ENCODE data around the gene TLE3.

Gene TLE3

DNA sequence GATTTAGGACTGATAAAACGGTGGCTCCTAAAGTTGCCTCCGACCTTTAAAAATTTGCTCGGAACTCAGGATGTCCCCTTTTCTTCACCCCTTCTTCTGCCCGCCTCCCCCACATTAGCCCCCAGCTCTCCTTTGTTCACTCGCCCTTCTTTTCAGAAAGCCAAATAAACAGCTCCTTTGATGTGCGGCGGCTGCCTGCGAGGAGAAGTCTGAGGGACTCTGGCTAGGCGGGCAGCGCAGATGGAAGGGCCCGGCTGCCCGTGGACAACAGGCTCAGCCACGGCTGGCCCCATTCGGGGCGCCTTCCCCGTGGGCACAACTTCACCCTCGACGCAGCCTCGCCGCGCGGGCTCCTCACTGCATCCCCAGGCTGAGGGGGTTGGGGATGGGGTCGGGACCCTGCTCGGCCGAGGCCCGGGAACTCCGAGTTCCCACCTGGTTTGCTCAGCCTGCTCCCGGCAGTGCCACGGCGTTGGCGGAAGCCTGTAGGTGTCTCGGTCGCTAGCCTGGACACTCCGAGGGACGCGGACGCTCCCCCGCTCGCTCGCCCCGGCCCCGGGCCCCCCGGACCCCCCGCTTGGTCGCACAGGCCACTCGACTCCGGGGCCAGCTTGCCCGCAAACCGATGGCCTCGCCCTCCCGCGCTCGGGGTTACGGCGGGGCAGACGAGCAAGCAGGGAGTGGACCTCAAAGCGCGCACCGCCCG lies 897 bp upstream of the TLE3 start:
- DNase-seq = no peak

DNA sequence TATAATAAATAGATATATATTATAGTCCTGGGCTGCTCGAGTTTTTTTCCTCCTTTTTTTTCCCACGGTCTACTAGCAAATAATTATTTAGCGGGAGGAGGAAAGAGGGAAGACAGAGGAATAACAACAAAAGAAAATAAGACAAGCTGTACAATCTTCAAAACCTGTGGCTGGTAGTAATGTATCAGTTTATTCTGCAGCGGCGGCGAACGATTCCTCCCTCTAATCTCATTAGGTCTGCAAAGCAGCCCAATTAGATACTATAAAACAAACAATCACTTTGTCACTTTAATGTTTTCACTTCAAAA lies 390 bp upstream of the TLE3 start:
- no peak for DNase-seq

DNA sequence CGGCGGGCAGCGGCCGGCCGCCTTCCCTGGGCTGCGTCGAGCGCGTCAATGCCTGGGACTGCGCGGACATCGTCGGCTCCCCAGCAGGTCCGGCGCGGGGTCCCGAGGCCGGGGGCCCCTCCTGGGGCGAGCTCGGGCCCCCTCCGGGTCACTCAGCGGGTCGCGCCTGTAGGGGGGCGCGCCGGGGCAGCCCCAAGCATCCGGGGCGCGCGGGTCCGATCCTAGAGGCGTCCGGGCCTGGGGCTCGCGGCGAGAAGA lies 725 bp downstream of the TLE3 start:
- no peak for DNase-seq

DNA sequence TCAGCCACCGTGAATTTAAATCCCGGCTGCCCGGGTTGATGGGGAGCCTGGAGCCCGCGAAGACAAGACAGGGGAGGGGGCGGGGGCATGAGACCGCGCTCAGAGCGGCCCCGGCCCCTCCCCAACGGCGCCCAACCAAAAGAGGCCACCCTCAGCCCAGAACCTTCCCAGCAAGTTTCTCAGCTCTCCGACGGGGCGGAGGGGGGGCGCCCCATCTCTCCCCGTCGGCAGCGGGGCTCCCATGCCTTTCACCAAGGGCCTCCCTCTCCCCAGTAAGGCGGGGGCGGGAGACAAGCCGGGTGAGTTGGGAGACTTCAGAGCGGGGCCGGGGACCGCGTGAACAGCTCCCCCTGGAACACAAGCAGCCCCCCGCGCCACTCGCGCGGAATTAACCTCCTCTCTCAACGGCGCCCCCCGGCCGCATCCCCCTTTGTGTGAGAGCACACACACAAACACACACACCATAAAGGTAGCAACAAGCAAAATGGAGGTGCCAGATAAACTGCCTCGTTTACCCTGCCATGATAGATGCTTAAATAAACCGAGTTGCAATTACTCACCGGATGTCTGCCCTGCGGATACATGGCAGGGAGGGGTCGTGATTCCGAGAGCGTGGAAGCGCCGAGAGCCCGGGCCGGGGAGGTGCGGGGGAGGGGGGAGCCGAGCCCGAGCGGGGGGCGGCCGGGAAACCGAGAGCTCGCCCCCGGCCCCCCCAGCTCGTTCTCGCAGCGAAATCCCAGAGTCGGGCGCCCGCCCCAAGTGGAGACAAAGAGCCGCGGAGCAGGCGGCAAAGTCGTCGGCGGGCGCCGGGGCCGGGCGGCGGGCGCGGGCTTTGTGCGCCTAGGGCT lies 1.3 kb downstream of the TLE3 start:
- peak; percentile 55 for DNase-seq

DNA sequence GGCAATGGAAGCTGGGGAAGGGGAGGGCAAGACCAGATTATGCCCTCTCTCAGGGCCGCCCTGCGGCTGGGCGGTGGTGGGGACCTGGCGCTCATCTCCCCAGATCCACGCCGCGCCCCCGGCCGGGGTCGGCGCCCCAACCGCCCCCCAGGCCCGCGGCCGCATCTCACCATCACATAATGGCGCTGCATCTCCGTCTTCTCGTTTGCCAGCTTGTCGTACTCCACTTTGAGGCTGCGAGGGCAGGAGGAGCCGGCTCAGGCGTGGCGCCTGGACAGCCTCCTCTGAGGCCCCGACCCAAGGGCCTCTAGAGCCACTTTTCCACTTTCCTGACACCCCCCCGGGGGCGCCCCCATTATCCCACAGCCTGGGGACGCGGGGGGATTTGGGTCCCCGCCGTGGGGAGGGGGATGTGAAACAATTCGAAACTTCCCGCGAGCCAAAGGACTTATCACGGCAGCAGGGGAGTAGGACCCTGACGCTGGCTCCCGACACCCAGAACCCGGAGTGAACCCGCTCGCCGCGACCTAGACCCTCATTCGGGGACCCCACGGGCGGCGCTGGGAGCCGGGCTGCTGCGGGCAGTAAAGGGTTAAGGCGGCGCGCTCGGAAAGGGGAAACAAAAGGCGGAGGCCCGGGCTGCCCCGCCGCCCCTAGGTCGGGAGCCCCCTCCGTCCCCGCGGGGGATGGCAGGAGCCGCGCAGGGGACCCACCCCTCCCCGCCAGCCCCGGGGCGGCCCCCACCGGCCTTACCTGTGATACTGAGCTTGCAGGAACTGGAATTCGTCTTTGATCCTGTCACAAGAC lies 2.1 kb downstream of the TLE3 start:
- DNase-seq = no peak

DNA sequence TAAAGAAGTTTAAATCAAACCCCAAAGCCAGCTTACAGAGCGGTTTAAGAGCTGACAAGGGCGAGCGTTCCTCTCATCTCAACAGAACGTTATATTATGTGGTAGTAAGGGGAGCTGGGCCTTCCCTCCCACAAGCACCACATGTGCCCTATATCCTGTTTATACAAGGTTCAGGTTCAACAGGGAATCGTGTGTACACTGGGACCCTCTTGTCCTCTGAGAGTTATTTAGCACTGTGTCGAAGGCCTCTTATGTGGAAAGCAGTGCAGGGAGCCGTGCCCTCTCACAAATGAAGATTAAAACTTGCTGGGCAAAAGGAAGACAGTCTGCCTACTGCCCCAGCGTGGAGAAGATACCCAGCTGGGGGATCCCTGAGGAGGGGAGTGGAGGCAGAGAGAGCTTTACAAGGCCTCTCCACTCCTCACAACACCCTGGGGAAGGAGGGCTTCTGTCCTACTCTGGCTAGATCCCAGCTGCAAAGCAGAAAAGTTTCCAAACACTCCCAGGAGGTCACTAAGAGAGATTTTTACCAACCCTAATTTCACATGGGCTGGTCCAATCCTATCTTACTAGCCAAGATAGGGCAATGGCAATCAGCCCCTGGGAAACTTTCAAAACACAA lies 2.9 kb downstream of the TLE3 start:
- DNase-seq = no peak

DNA sequence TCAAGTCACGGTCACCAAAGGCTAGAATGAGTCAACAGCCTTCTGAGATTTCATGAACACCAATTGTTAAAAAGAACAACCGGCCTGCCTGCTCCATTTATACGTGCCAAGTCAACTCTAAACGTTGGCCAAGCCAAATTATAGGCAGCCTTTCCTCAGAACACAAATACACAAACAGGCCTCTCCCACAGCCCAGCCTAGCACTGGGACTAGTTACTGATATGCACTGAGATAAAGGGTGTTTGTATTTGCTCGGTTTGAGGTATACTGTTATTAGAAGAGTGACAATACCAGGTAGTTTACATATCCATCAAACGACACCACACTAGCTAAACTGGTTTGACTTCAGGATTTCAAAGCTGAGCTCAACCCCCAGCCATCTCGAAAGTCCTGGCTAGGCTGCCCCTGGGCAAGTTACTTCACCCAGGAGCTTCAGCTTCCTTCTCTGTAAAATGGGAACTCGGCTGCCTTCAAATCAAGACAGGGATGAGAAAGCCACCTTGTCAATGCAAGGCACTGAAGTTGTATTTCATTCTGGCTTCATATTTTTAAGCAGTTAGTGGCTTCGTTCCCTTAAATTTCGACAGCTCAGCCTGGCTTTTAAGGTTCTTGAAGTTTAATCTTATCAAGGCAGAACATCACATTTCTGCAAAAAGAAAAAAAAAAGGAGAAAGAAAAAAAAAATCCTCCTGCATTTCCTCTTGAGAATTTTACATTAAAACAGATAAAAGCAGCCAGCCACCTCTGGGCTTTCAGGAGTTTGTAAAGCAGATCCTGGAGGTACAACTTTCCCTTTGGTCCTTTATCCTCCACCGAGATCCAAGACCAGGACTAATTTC lies 4.0 kb downstream of the TLE3 start:
- no peak for DNase-seq

DNA sequence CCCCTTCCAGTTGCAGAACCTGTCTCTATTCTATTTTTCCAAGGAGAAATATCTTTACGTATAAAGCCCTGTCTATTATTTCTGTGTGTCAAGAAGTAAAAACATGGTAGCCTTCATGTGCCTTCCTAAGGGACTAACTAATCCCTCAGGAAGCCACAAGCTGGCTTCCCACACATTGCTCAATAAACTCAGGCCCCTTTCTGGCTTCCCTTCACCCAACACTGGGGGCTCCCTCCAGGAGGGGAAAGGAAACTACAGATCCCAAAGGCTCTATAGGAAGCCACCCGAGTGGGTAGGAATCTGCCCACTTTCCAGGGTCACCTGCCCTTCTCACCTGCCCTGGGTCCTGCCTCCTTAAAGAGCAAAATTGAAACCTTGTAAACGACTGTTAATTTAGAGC lies 4.6 kb downstream of the TLE3 start:
- no peak for DNase-seq

DNA sequence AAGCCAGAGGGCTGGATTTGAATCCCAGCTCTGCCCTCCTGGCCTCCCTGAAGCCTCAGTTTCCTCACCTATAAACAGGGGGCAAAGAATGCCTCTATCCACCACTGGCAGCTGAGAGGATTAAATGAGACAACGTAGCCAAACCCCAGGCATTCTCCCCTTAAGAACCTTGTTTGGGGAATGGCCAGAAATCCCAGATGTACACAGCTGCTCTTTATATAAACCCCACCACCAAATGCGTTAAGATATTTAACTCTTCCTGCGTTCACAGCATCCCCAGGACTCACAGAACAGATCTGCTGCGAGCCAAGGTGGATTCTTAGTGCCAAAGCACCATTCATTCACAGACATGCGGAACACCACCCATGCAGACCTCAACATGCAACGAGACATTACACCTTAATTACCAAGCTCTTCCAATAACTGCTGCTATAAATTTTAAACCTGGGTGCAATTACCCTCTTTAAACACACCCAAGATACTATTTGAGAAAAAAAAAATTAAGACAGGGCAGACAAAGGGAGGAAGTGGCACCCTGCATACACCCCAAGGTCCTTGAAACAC lies 5.2 kb downstream of the TLE3 start:
- DNase-seq = no peak

DNA sequence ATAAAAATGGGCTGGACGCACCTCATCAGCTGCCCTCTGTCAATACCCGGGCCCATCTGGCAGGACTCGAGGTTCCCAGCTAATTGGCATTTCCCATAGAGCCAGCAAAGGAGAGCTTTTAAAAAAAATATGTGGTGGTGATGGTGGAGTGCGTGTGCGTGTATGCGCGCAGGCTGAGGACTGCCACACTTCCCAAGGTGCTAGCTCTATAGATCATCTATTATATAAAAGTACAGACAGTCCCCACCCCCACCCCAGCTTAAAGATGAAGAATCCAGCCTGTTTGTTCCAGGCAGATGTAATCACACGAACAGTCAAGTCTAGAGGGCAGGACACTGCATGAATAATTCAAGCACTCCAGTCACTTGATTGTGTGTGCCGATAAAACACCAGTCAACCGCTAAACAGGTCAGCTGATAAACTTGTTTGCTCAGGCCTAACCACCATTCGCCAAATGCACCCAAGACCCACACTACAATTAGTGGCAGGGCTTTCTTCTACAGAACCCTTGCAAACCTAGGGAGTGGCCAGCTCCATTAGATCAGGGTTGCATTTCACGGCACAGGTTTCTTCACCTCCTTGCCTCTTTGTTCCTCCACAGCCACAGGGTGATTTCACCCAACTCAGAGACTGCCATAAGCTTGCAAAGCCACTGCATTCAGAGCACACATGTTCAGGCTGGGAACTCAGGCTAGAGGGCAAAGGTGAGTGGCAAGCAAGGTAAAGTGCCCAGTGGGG lies 5.8 kb downstream of the TLE3 start:
- DNase-seq = no peak

DNA sequence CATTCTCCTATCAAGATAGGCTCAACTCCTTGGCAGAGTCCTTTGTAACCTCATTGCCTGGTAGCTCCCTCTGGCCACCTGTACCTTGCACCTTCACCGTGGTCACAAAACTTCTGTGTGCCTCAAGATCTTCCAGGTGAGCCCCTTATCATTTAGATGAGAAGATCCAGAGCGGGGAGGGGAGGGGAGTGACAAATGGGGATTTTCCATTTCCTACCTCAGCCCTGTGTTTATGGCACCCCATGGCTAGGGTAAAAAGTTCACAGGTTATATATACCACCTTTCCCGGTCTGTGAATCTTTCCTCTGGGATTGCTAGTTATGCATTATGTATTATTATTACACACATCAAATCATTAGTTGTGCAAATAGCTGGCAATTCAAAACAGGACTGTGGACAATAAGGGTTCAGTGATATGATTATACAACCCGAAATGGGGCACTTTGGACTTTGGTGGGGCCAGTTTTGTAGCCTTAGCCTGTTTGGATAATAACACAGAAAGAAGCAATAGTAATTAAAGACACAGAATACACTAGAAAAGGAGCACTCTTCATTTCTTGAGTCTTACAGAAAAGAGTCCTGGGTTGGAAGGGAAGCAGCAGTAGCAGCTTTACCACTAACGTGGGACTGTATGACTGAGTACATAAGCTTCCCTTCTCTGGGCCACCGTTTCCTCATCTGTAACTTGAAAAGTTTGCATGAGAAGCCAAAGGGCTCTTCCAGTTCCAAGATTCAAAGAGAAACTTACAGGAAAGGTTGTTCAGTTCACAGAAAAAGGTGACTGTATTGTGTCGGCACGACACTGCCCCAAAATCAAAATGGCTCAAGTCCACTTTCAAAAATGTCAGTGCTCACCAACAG lies 7.1 kb downstream of the TLE3 start:
- no peak for DNase-seq

DNA sequence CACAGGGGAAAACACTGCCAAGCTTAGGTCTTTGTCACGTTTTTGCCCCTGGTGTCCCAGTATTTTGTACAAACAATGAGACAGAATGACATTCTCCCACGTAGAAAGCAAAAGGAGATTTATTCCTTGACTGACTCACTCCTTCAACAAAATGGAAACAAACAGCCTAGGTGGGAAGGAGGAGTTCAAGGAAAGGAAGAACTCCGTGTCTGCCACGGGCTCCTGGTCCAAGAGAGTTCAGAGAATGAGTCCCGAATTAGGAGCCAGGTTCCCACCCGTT lies 8.1 kb downstream of the TLE3 start:
- DNase-seq = no peak

DNA sequence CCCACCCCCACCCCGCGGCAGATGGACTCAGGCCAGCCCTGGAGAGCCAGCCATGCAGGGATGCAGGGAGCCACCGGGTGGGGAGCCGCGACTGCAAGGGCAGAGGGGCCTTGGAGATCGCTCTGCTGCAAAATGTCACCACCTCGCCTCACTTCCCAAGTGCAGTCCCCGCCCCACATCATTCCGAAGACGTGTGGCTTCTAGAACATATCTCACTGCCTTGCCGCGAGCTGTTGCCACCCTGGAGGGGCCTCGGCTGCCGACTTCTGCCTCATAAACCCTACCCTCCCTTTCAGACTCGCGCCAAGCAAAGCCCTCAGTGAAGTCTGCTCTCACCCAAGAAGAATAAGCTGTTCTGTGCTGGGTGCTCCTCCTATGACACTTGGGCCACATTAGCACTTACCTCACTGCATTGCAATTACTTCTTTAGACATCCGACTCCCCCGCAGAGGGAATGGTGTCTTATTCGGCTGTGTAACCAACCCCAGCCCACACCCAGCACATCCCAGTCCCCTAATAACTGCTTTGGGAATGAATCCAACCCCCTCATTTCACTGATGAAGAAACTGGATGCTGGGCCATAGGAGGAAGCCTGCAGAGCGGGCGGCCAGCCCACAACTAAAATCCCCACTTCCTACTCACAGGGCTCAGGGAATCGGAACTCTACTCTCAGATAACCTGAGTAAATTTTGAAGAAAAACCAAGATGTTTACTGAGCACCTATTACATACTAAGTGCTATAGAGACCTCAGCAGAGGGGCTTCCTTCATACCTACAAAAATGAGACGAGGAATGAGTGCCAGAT lies 8.6 kb downstream of the TLE3 start:
- no peak for DNase-seq

DNA sequence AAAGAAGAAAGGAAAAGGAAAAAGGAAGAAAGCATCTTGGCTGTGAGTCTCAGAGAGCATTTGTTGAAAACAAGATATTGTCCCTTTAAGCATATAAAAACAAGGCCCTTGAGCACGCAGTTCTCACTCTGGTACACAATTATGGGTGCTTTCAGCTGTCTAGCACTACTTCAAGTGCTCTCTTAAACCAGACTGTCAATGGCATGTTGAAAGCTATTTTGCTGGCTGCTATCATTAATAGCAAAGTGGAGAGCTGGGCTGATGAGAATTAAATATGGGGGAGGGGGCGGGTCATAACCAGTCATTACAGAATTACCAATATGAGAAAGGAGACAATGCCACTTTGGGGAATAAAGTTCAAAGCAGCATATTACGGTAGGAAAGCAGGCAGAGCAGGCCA lies 9.3 kb downstream of the TLE3 start:
- DNase-seq = no peak

DNA sequence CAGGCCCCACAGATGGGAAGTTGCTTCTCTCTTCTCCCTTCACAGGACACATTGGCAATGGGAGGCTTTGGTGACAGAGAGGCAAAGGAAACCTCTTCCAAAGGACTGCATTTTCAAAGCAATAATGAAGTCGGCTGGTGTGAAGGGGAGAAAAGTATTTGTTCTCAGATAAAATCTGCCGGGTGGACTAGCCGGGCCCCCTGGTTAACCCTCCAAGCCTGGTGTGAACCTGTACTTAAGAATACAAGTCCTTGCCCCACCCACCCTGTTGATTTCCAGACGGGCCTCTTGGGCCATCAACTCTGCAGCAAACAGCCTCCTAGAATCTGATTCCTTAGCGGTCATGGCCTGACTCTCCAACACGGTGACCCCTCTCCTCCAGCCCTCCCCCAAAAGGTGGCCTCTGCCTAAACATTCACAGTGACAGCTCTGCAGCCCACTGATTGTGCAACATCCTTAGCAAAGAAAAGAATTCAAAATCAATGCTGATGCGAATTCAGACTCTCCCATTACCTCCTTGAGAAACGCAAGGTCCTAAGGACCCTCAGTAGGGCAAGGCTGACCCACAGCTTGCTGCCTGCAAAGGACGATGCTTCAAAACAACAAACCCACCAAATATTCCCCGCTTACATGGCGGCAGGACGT lies 9.9 kb downstream of the TLE3 start:
- no peak for DNase-seq

DNA sequence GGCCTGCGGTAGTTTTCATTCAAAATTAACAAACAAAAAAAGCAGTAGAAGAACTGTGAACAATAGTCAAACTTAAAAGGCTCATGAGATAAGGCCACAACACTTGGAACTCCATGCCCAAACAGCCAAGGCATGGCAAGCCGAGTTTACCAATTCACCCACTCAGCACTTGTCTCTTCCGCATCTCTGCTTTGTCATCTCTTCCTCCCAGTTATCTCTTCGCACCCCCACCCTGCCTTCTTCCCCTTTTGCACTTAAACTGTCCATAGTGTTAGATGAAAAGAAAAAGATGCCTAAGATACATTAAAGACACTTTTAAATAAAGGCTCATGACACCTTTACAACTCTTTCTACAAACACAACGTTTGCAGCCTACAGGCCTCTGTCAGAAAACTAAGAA lies 11.1 kb downstream of the TLE3 start:
- no peak for DNase-seq

DNA sequence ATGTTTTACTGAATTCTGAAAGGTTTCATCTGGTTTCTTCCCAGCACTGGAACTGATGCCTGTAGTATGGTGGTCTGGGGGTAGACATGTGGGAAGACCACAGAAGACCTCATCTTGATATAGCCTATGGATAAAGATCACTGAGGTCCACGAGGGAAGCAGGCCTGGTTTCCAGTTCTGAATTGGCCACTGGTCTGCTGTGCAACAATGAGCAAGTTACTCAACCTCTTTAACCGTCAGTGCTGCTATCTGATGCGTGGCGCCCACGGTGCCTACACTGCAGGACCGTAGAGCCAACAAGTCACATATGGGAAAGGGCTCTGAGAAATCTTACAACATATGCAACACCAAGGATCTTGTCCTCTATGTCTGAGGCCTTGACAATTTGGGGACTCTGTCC lies 13.3 kb downstream of the TLE3 start:
- DNase-seq = no peak

DNA sequence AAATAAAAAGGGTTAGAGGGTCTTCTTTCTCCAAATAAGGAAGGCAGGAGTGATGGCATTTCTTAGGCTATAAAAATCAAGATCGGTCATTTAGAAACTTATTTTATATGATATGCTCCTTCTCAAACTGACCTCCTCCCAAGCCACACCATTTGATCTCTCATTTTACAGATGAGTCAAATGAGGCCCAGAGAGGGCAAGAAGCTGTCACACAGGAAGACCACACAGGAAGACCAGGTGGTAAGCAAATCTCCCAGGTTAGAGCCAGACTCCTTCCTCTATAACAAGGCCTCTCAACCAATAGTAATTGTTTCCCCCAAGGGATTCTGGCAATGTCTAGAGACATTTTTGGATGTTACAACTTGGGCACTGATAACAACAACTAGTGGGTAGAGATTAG lies 13.8 kb downstream of the TLE3 start:
- no peak for DNase-seq

DNA sequence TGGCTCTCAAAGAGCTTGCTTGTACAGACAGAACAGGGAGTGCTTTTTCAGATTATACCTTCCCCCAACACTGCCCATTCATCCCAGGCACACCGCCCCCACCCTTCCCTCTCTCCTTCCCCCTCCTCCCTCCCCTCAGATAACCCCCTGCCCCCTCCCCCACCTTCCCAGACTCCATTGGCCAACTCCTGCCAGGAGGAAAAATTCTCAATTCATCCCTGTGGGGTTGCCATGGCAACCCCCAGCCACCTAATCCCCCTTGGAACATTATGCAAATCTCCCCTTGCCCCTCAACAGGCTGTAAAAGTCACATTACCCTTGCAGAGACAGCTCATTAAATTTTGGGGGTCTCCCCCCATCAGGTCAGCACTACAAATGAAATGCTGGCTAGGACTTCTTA lies 14.3 kb downstream of the TLE3 start:
- no peak for DNase-seq

Measured in 8988T (cell line).